Stimulated activated effector memory CD8-positive, alpha-beta T cell treated with anti-CD3 and anti-CD28 coated beads, Interleukin-12 subunit alpha, Interleukin-12 subunit beta, amount 100 ng/mL, for 72 hours (primary cell): ENCODE data around the gene ABCA9.

ENCODE experiments used
- ATAC-seq: fragments of 150-1000 bp; cut with Tn5 transposase; 2 replicates; pipeline ENCODE4 v1.10.0; 2021
- DNase-seq, 2 donors: peaks; one replicate each; pipeline ENCODE4 v3.0.0; 2021 to 2022; ENCODE audit warnings: low spot score in 2 of 2
- H3K27ac Mint-ChIP-seq: one replicate; pipeline ENCODE4 v1.8.0; 2022; ENCODE audit warnings: mild to moderate bottlenecking, mixed read lengths
- H3K36me3 Mint-ChIP-seq: one replicate; pipeline ENCODE4 v1.8.0; 2022; ENCODE audit warnings: mild to moderate bottlenecking, mixed read lengths
- H3K4me1 Mint-ChIP-seq: one replicate; pipeline ENCODE4 v1.8.0; 2022; ENCODE audit warnings: mixed read lengths
- H3K4me3 Mint-ChIP-seq: one replicate; pipeline ENCODE4 v1.8.0; 2022; ENCODE audit warnings: mild to moderate bottlenecking, mixed read lengths
- H3K9me3 Mint-ChIP-seq: one replicate; pipeline ENCODE4 v1.8.0; 2022; ENCODE audit warnings: mixed read lengths

Gene ABCA9

DNA sequence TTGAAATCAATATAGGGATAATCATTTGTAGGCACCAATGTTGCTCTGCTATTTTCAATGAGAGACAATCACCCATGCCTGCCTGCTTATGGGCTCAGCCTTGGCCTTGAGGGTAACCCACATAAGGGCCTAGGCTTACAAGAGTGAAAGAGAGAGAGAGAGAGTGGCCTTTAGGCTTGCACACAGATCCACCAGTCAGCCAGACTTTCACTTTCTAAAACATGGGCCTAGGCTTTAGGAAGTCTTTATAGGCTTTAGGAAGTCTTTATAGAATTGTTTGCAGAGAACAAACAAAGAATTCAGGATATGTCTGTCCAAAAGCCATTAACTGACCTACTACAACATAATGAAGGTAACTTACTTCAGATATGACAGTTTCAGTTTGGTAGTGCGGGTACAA, 3.4 kb downstream of the ABCA9 start:
- Mint-ChIP-seq H3K4me1 (no peaks in the 10 kb centered on the region), H3K36me3 (no peaks in the 10 kb centered on the region), H3K27ac (no peak overlapping the region), H3K4me3 (no peak overlapping the region), H3K9me3 (peaks cover 14% of the 10 kb centered on the region)
- DNase-seq (no peak), ATAC-seq (no peak)

DNA sequence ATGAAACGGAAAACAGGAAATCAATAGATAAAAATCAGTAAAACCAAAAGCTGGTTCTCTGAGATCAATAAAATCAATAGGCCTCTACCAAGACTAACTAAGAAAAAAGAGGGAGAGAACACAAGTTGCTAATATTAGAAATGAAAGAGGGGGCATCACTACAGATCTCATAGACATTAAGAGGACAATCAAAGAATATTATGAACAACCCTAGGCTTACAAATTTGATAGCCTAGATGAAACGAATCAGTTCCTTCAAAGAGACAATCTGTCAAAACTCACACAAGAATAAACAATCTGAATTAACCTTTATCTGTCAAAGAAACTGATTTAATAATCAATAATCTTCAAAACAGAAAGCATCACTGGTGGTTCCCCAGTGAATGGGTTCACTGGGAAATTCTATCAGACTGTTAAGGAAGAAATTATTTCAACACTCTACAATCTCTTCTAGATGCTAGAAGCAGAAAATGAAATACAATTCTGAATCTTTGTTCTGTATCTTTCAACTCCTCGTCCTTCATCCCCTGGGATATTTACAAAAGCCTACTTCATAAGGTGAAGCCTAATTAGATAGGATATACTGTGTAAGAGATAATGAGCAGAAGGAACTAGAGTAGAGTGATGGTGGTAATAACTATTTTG, 4.4 kb downstream of the ABCA9 start:
- no peak overlapping the region for H3K4me3 Mint-ChIP-seq
- H3K4me1 Mint-ChIP-seq, result no peaks in the 10 kb centered on the region
- peaks cover 14% of the 10 kb centered on the region for H3K9me3 Mint-ChIP-seq
- ATAC-seq (no peak), DNase-seq (no peak)
- no peaks in the 10 kb centered on the region for H3K36me3 Mint-ChIP-seq
- H3K27ac Mint-ChIP-seq, result no peak overlapping the region

DNA sequence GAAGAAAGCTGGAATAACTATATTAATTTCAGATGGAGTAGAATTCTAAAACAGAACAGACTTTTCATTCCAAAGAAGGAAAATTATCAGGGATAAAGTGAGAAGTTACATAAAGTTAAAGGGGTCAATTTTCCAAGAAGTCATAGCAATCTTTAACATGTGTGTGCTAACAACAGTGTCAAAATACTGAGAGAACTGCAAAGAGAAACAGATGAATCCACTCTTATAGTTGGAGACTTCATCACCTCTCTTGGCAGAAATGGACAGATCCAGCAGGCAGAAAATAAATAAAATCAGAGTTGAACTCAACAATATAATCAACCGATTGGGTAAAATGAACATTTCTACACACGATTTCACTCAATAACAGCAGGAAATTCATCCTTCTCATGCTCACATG, 5.4 kb downstream of the ABCA9 start:
- H3K4me1 Mint-ChIP-seq, result no peaks in the 10 kb centered on the region
- DNase-seq (no peak), ATAC-seq (no peak)
- no peak overlapping the region for H3K27ac Mint-ChIP-seq
- H3K4me3 Mint-ChIP-seq, result no peak overlapping the region
- no peaks in the 10 kb centered on the region for H3K36me3 Mint-ChIP-seq
- H3K9me3 Mint-ChIP-seq, result peaks cover 14% of the 10 kb centered on the region

DNA sequence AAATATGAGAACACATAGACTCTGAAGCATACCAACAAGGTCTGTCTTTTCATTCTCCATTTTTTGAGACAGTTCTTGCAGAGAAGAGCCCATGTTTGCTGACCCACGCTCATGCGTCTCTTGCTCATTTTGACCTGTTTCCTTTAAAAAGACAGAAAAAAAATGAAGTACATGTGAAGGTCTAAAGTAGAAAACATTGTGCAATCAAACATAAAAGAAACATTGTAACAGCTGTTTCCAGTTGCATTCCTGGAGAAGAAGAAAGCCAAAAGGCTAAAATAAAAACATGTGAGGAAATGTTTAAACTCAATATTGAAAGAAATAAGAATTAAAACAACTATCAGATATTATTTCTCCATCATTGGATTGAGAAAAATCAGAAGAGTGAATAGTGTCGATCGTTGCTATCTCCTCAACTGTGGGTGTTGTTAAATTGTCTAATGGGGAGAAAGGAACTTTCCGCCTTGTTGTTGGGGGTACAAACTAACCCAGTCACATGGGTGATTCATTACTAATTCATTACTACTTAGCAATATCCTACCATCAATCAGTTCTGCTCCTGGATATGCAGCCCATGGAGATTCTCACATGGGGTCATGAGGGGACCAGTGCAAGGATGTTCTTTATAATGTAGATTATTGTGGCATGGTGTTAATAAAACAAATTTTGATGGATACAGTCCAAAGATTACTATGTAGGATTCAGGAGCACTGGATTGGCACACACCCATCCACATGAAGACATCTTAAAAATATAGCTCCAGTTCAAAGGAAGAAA, 9.5 kb downstream of the ABCA9 start:
- H3K9me3 Mint-ChIP-seq, result peaks cover 11% of the 10 kb centered on the region
- H3K36me3 Mint-ChIP-seq, result no peaks in the 10 kb centered on the region
- ATAC-seq (no peak), DNase-seq (no peak)
- H3K4me3 Mint-ChIP-seq, result no peak overlapping the region
- no peak overlapping the region for H3K27ac Mint-ChIP-seq
- H3K4me1 Mint-ChIP-seq, result no peaks in the 10 kb centered on the region

DNA sequence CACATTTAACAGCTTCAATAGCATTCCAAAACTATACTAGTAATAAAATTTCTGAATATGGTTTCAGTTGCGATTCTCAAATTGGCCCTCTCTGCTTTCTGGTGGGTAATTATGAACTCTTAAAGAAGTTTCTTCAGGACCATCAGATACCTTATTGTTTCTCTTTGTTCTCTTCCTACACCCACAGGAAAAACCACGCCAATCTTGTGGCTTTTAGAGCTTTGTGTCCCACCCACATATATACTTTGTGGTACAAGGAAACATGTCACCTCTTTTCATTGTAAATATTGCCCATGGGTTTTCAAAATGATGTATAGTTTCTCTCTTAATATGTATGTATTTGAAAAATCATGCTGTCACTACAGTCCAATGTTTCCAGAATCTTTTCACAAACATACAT, 12.1 kb downstream of the ABCA9 start:
- no peaks in the 10 kb centered on the region for H3K4me1 Mint-ChIP-seq
- DNase-seq (no peak), ATAC-seq (no peak)
- H3K36me3 Mint-ChIP-seq, result no peaks in the 10 kb centered on the region
- H3K9me3 Mint-ChIP-seq, result peaks cover 6% of the 10 kb centered on the region
- no peak overlapping the region for H3K27ac Mint-ChIP-seq
- H3K4me3 Mint-ChIP-seq, result no peak overlapping the region

DNA sequence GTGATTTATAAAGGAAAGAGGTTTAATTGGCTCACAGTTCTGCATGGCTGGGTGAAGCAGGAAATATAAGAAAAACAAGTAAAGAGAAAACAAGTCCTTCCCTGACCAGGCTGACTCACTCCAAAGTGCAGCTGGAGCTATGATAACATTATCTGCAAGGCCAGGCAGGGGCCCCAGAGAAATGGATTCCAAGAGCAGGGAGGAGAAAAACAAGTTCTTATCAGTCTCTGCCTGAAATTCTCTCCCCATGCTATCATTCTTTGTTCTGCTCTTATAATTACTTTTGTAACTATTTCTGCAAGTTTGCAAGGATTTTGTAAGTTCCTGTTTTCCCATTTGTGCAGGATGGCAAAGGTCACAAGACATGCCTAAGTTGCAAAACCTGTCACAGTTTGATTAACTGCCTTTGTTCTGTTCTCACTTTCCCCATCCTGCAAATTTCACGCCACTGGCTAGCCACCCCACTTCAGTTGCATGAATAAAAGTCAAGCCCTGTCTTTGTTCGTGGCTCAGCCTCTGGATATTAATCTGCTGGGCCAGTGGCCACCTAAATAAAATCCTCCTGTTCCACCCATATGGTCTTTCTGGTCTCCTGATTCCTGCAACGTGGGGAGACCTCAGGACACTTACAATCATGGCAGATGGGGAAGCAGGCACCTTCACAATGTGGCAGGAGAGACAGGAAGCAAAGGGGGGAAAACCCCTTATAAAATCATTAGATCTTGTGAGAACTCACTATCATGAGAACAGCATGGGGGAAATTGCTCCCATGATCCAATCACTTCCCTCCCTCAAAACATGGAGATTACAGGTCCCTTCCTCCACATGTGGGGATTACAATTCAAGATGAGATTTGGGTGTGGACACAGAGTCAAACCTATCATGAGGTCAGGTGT, 13.1 kb downstream of the ABCA9 start:
- H3K4me3 Mint-ChIP-seq, result no peak overlapping the region
- DNase-seq (no peak), ATAC-seq (no peak)
- no peaks in the 10 kb centered on the region for H3K9me3 Mint-ChIP-seq
- no peaks in the 10 kb centered on the region for H3K4me1 Mint-ChIP-seq
- no peaks in the 10 kb centered on the region for H3K36me3 Mint-ChIP-seq
- no peak overlapping the region for H3K27ac Mint-ChIP-seq

DNA sequence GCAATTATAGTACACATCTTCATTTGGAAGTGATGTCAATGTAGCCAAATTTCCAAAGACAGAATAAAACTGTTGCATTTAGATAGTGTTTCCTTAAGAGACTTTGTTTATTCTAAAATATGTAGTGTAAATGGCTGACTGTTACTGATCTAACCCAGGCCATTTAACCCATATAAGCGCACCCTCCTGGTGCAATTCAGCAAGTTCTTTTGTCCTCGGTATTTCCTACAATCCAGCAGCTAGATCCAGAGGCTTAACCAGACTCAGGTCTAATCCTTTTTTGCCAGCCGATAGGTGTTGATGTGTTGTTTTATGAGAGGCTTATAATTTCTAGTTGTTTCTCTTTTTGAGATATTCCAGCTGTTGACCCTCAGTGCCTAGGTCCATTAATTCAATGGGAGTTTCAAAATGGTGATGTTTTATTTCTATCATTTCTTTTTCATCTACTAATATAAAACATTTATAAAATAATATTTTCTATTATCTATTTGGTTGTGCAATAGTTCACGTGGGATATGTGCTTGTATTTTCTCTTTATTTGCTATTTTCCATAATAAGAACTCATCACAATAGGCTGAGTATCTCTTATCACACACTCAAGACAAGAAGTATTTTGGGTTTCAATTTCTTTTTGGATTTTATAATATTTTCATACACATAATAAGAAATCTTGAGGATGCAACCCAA, 14.5 kb downstream of the ABCA9 start:
- no peaks in the 10 kb centered on the region for H3K36me3 Mint-ChIP-seq
- H3K4me1 Mint-ChIP-seq, result no peaks in the 10 kb centered on the region
- no peak overlapping the region for H3K4me3 Mint-ChIP-seq
- ATAC-seq, result no peak
- H3K27ac Mint-ChIP-seq, result no peak overlapping the region
- no peaks in the 10 kb centered on the region for H3K9me3 Mint-ChIP-seq
- DNase-seq, result no peak

DNA sequence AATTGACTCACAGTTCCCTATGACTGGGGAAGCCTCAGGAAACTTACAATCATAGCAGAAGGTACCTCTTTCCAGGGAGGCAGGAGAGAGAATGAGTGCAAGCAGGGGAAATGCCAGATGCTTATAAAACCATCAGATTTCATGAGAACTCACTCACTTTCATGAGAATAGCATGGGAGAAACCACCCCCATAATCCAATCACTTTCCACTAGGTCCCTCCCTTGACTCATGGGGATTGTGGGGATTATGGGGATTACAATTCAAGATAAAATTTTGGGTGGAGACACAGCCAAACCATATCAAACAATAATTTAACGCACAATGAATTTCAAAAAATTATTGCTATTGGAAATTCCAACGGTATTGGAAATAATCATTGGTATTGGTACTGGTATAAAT, 15.1 kb downstream of the ABCA9 start:
- no peaks in the 10 kb centered on the region for H3K4me1 Mint-ChIP-seq
- no peaks in the 10 kb centered on the region for H3K36me3 Mint-ChIP-seq
- DNase-seq (no peak), ATAC-seq (no peak)
- H3K4me3 Mint-ChIP-seq, result no peak overlapping the region
- H3K9me3 Mint-ChIP-seq, result no peaks in the 10 kb centered on the region
- H3K27ac Mint-ChIP-seq, result no peak overlapping the region

DNA sequence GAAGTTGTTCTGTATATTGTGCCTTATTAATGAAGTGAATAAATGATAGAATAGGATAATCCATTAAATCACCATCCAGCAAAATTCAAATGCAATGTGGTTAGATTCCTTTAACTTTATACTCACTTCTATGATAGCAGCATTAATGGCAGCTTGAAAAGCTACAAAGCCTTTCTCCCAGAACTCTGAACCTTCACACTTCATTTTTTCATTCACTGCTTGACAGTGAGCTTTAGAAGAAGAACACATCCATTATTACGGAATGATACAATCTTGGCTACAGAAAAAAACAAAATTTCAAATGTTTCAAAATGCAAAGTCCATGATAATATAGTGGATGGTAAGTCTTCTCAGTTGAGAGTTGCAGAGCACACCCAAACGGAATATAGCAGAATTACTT, 16.4 kb downstream of the ABCA9 start:
- no peaks in the 10 kb centered on the region for H3K9me3 Mint-ChIP-seq
- no peaks in the 10 kb centered on the region for H3K36me3 Mint-ChIP-seq
- H3K4me3 Mint-ChIP-seq, result no peak overlapping the region
- ATAC-seq (no peak), DNase-seq (no peak)
- no peak overlapping the region for H3K27ac Mint-ChIP-seq
- no peaks in the 10 kb centered on the region for H3K4me1 Mint-ChIP-seq

DNA sequence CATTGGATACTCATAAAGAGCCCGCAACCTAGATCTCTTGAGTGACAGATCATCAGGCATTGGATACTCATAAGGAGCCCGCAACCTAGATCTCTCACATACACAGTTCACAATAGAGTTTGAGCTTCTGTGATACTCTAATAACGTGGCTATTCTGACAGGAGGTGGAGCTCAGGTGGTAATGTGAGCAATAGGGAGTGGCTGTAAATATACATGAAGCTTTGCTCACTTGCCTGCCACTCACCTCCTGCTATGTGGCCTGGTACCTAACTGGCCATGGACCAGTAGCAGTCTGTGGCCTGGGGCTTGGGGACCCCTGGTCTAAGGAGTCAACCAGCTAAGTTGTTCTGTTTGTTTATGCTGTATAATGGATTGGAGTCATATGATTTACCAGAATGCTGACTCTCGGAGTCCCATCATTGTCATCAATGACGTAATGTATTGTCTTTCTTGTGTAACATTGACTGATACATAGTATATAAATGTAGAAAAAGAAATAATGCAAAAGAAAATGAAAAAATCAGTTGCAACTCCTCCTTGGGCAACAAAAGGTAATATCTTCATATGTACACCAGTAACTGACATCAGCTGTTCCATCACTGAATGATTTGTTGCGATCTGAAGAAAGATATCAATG, 17.5 kb downstream of the ABCA9 start:
- ATAC-seq (no peak), DNase-seq (no peak)
- Mint-ChIP-seq H3K4me3 (no peak overlapping the region), H3K4me1 (no peaks in the 10 kb centered on the region), H3K9me3 (no peaks in the 10 kb centered on the region), H3K27ac (no peak overlapping the region), H3K36me3 (no peaks in the 10 kb centered on the region)

DNA sequence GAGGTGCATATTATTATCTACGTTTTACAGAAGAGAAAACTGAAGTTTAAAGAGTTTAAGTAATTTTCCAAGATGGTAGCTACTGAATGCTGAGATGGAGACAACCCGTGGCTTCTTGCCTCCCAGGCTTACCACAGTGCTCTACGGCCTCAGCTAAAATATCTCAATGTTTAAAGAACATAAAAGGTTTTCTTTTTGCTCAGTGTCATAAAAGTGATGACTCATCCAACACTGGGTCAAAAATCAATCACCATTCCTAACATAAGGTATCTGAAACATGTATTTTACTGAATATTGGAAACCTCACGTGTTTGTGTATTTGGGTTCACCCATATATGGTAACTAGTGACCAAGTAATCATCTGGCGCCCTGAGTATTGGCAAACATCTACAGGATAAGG, 18.4 kb downstream of the ABCA9 start:
- no peak overlapping the region for H3K4me3 Mint-ChIP-seq
- no peaks in the 10 kb centered on the region for H3K4me1 Mint-ChIP-seq
- H3K36me3 Mint-ChIP-seq, result no peaks in the 10 kb centered on the region
- H3K27ac Mint-ChIP-seq, result no peak overlapping the region
- DNase-seq, result no peak
- H3K9me3 Mint-ChIP-seq, result peaks cover 4% of the 10 kb centered on the region
- ATAC-seq, result no peak

DNA sequence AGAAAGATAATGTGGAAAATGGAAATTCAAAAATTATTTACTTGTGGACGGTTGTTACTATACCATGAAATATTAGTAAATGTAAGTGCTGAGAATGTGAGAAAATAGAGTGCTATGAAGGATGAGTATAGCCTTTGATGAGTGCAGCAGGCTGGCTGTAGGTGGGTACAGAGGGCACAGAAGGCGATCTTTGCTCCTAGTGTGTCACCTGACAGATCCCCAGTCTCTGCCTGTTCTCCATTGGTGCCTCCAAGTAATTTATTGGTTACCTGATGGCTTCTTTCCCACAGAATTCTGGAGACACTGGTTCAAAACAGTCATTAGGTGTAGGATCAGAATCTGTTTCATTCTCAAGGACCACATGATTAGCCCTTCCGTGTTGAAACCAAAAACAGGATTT, 28.9 kb downstream of the ABCA9 start:
- ATAC-seq, result no peak
- Mint-ChIP-seq H3K4me3 (no peak overlapping the region), H3K36me3 (no peaks in the 10 kb centered on the region), H3K9me3 (peaks cover 2% of the 10 kb centered on the region), H3K27ac (no peak overlapping the region), H3K4me1 (no peaks in the 10 kb centered on the region)
- no peak for DNase-seq

DNA sequence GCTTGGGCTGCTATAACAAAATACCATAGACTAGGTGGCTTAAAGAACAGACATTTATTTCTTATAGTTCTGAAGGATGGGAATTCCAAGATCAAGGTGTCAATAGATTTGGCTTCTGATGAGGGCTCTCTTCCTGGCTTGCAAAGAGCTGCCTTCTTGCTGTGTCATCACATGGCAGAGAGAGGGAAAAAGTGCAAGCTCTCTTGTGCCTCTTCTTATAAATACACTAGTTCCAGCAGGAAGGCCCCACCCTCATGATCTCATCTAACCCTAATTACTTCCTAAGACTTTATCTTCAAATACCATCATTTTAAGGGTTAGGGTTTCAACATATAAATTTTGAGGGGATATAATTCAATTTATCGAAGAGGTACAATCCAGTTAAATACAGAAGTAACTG, 30.6 kb downstream of the ABCA9 start:
- Mint-ChIP-seq H3K27ac (no peak overlapping the region), H3K4me1 (no peaks in the 10 kb centered on the region), H3K4me3 (no peak overlapping the region), H3K9me3 (no peaks in the 10 kb centered on the region), H3K36me3 (no peaks in the 10 kb centered on the region)
- ATAC-seq (no peak), DNase-seq (no peak)

DNA sequence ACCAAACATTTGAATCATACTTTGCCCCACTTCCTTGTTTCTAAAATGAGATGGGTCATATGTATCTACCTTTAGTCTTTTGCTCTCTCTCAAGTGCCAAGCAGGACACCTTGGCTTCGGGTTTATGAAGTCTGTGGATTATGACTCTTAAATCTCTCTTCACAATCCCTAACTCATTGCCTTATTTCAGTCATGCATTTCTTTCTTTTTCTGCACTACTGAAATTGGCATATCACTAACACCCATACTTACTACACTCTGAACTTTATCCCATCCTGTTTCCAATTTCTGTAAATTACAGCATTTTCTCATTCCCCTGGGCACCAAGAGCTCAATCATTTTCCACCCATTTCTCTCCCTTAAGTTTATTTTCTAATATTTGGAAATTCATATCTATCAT, 42.0 kb downstream of the ABCA9 start:
- Mint-ChIP-seq H3K27ac (no peak overlapping the region), H3K9me3 (no peaks in the 10 kb centered on the region), H3K36me3 (no peaks in the 10 kb centered on the region), H3K4me3 (no peak overlapping the region), H3K4me1 (no peaks in the 10 kb centered on the region)
- no peak for ATAC-seq
- DNase-seq, result no peak

DNA sequence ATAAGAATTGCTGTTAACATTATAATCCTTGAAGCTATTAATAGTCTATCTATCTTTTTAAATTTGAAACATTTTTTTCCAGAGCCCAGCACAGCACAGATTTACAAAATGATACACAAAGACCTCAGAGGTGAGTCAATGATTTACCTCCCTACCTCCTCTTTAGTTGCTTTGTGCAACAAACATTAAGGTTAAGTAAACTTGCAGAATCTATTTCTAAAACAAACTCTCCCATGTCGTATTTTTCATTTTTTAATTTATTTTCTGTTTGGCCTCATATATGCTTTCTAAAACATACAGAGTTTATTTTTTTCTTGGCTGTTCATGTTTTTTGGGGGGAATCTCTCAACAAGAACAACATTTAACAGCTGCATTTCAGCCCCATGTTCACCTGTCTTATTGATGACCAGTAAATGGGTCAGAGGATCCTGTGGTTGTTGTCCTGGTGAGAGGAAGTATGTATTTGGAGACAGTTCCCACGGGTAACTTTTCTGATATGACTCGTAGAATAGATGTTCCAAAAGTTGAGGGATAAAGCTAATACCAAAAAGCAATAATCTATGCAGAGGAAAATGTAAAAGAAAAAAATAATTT, 42.6 kb downstream of the ABCA9 start:
- Mint-ChIP-seq H3K9me3 (no peaks in the 10 kb centered on the region), H3K4me3 (no peak overlapping the region), H3K4me1 (no peaks in the 10 kb centered on the region), H3K36me3 (no peaks in the 10 kb centered on the region), H3K27ac (no peak overlapping the region)
- DNase-seq (no peak), ATAC-seq (no peak)
